Glutamatergic neuron (in vitro differentiated cells): ENCODE measurements around the gene GRM4. TPM values are rescaled to one million over a fixed set of nuclear protein-coding genes. Genes with fewer than 3 reads are reported as not detected.

Experiments used
- DNase-seq: peaks from one replicate; pipeline ENCODE4 v3.0.0; 2022
- H3K27ac Mint-ChIP-seq: one replicate; pipeline ENCODE4 v1.8.0; 2020; ENCODE audit warnings: mild to moderate bottlenecking, mixed read lengths, inconsistent platforms; ENCODE audit not compliant: unreplicated experiment
- H3K27me3 Mint-ChIP-seq: one replicate; pipeline ENCODE4 v1.8.0; 2020; ENCODE audit warnings: mild to moderate bottlenecking, moderate library complexity, mixed read lengths, inconsistent platforms; ENCODE audit not compliant: unreplicated experiment
- H3K36me3 Mint-ChIP-seq: one replicate; pipeline ENCODE4 v1.8.0; 2020; ENCODE audit warnings: mild to moderate bottlenecking, mixed read lengths, inconsistent platforms; ENCODE audit not compliant: unreplicated experiment
- H3K4me1 Mint-ChIP-seq: one replicate; pipeline ENCODE4 v1.8.0; 2020; ENCODE audit warnings: mild to moderate bottlenecking, low read depth, mixed read lengths, inconsistent platforms; ENCODE audit not compliant: unreplicated experiment
- H3K4me3 Mint-ChIP-seq: one replicate; pipeline ENCODE4 v1.8.0; 2020; ENCODE audit warnings: mild to moderate bottlenecking, mixed read lengths, inconsistent platforms; ENCODE audit not compliant: unreplicated experiment
- H3K9me3 Mint-ChIP-seq: one replicate; pipeline ENCODE4 v1.8.0; 2020; ENCODE audit warnings: mild to moderate bottlenecking, moderate library complexity, mixed read lengths, inconsistent platforms; ENCODE audit not compliant: unreplicated experiment
- CTCF ChIP-seq: fragments of 200-600 bp; sonication (generic); IDR thresholded peaks from one replicate; pipeline ENCODE4 v1.5.0; 2021; ENCODE audit not compliant: partially characterized antibody, unreplicated experiment
- total RNA-seq: library from RNA; stranded (reverse); fragmentation: NEBNext Ultra II Directional; extraction: Animal tissue kit (Norgen Biotek cat#: 25700); gene quantifications from one replicate; pipeline ENCODE4 v1.2.1, GENCODE V29; 2021; ENCODE audit not compliant: unreplicated experiment

The GRM4 gene
- total RNA-seq, 1 donor from 2014 or later, result 119 TPM

DNA sequence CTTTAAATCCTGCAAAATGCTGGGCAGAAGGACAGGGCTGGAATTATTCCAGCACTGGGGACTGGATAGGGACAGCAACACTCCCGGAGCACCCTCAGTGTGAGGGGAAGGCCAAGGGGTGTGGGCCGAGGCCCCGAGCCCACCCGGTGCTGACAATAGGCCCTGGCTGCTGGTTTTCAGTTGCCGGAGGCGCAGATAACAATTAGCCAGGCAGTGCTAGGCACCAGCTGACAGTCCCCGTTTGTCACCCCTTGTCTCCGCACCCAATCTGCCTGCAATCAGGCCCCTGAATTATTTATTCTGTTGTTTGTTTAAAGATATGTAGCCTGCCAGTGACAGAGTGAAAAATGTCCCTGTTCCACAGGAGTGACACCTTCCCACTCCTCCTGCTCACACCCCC lies 120.0 kb downstream of the GRM4 start:
- TF ChIP-seq CTCF, result no peak
- peaks cover 5% of the 10 kb centered on the region for H3K9me3 Mint-ChIP-seq
- H3K4me1 Mint-ChIP-seq, result peaks cover 8% of the 10 kb centered on the region
- peaks cover 12% of the 10 kb centered on the region for H3K27me3 Mint-ChIP-seq
- H3K4me3 Mint-ChIP-seq, result no peak overlapping the region
- H3K27ac Mint-ChIP-seq, result no peak overlapping the region
- DNase-seq, result no peak
- H3K36me3 Mint-ChIP-seq, result peaks cover 9% of the 10 kb centered on the region

DNA sequence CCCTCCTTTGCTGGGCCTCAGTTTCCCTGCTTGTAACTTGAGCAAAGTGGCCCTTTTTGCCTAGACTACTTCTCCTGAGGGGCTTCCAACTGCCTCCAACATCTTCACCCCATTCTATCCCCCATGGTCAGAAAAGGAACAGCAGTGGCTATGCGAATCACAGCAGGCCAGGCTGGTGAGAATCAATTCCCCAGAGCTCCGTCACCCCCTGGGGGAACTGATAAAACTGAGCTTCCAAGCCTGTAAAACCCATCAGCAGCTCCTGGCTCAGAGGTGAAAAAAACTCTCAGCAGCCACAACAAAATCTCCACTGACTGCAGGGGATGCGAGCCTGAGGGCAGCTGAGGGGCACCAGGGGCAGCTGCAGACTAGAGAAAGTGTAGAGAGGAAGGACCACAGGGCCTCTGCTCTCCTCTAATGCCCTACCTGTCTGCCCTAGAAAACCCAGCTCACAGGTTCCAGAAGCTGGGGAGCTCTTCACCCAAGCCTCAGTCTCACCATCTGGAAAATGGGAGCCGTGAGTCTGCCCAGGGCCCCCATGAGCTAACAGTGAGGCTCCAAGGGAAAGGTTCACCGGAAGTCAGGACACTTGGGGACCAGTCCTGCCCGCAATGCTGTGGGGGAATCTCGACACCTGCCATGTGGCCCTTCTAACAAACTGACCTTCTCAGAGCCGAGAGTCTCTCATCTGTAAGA lies 120.6 kb downstream of the GRM4 start:
- Mint-ChIP-seq H3K4me1 (peaks cover 8% of the 10 kb centered on the region), H3K27ac (no peak overlapping the region), H3K27me3 (peaks cover 14% of the 10 kb centered on the region), H3K4me3 (no peak overlapping the region), H3K36me3 (peaks cover 9% of the 10 kb centered on the region), H3K9me3 (peaks cover 5% of the 10 kb centered on the region)
- no peak for TF ChIP-seq CTCF
- no peak for DNase-seq

- DNase-seq, result no peak
- Mint-ChIP-seq H3K4me3 (no peak overlapping the region), H3K9me3 (peaks cover 5% of the 10 kb centered on the region), H3K27me3 (peaks cover 16% of the 10 kb centered on the region), H3K4me1 (peaks cover 6% of the 10 kb centered on the region), H3K36me3 (peaks cover 12% of the 10 kb centered on the region), H3K27ac (no peak overlapping the region)
- TF ChIP-seq CTCF, result no peak
Measured at GRCh38 chr6:34022873-34023255, 123.0 kb downstream of the GRM4 start.

DNA sequence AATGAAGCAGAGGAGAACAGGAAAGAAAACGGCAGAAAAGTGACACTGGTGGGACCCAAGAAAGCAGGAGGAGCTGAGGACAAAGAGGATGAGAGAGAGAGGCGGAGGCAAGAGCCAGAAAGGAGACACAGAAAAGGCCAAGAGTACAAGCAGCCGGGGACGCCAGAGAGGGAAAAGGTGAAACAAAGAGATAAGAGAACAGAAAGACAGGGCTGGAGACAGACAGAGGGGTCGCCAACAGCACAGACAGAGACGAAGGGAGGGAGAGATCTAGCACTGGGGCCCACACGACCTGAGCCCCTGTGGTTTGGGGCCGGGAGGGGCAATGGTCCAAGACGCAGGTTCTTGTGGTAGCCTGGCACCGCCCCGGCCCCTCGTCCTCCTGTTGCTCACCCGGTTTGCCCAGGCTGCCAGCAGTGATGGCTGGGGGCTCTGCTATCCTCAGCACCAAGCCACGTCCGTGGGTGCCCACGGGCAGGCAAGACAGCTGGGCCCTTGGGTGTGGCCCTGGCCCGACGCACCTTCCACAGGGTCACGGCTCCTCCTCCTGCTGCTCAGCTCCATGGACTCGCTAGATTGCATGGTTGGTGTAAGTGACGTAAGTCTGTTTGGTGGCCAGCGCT lies 123.5 kb downstream of the GRM4 start:
- TF ChIP-seq CTCF, result no peak
- peaks cover 6% of the 10 kb centered on the region for H3K4me1 Mint-ChIP-seq
- H3K27ac Mint-ChIP-seq, result peak overlapping the region; percentile 67
- peaks cover 8% of the 10 kb centered on the region for H3K9me3 Mint-ChIP-seq
- peaks cover 15% of the 10 kb centered on the region for H3K36me3 Mint-ChIP-seq
- H3K4me3 Mint-ChIP-seq, result peak overlapping the region; percentile 30
- H3K27me3 Mint-ChIP-seq, result peaks cover 19% of the 10 kb centered on the region
- no peak for DNase-seq

DNA sequence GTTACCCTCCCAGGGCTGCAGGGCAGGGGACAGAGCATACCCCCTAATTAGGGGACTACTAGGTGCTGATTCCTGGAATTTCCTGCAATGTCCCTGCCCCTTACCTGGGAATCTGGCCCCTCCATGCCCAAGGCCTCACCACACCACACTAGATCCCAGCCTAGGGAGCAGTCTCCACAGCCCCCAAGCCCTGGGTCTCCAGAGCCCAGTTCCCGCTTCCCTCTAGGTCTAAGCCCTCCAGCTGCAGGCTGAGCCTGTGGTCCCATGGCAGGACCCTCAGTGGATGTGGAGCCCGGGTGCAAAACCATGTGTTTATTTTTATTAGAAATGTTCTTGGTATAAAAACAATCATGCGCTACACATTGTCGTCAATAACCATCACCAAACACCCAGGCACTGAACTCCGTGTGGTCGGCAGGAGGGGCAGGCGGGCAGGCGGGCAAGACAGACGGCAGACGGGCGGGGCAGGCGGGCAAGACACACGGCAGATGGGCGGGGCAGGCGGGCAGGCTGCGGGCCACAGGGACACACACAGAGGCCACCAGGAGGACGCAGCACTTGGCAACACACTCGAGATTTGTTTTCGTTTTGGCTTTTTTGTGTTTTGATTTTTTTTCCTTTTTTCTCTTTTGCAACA lies 124.2 kb downstream of the GRM4 start:
- H3K36me3 Mint-ChIP-seq, result peaks cover 15% of the 10 kb centered on the region
- H3K27me3 Mint-ChIP-seq, result peaks cover 19% of the 10 kb centered on the region
- peaks cover 8% of the 10 kb centered on the region for H3K9me3 Mint-ChIP-seq
- no peak for TF ChIP-seq CTCF
- H3K4me3 Mint-ChIP-seq, result peak overlapping the region; percentile 30
- H3K4me1 Mint-ChIP-seq, result peaks cover 6% of the 10 kb centered on the region
- peak overlapping the region; percentile 67 for H3K27ac Mint-ChIP-seq
- peak; percentile 6 for DNase-seq
